Measurements from ENCODE around the gene HDGF.

Gene HDGF

DNA sequence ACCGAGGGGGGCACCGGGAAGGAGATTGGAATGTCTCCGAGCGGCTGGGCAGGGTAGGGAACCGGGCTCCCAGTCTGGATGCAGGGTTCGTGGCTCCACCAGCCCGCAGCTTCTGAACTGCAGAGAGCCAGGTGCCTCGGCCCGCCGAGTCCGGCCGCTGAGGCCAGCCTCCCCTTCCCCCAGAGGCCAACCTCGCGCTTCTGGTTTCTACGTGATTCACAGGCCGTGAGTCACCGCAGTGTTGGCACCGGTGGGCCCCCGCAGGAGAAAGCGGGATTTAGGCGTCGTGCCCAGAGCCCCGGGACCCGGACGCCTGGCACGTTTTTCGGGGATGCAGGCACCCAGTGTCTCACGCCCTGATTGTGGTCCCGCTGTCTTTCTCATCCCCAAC lies 46.5 kb downstream of the HDGF start:
- TF ChIP-seq, protein P1, sequence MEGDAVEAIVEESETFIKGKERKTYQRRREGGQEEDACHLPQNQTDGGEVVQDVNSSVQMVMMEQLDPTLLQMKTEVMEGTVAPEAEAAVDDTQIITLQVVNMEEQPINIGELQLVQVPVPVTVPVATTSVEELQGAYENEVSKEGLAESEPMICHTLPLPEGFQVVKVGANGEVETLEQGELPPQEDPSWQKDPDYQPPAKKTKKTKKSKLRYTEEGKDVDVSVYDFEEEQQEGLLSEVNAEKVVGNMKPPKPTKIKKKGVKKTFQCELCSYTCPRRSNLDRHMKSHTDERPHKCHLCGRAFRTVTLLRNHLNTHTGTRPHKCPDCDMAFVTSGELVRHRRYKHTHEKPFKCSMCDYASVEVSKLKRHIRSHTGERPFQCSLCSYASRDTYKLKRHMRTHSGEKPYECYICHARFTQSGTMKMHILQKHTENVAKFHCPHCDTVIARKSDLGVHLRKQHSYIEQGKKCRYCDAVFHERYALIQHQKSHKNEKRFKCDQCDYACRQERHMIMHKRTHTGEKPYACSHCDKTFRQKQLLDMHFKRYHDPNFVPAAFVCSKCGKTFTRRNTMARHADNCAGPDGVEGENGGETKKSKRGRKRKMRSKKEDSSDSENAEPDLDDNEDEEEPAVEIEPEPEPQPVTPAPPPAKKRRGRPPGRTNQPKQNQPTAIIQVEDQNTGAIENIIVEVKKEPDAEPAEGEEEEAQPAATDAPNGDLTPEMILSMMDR (conservative IDR thresholded peaks at IDR 0.05; ENCODE audit: low read depth, low read length) = no peak
- H4K20me1 ChIP-seq (ENCODE audit: insufficient read depth) = no peaks in the 10 kb centered on the region
- H3K79me2 ChIP-seq (ENCODE audit: insufficient read depth, low read depth) = no peaks in the 10 kb centered on the region
- peak overlapping the region; percentile 6 for H3K4me3 ChIP-seq (IDR thresholded peaks at IDR 0.05; ENCODE audit: insufficient read depth, low read depth, low read length)
- no peak overlapping the region for H3K9ac ChIP-seq
- no peak overlapping the region for H3K27ac ChIP-seq
- no peaks in the 10 kb centered on the region for H3K36me3 ChIP-seq (ENCODE audit: insufficient read depth)
- peaks cover 92% of the 10 kb centered on the region for H3K27me3 ChIP-seq (ENCODE audit: insufficient read depth, low read depth)
- H2AFZ ChIP-seq (ENCODE audit: low read depth) = peak overlapping the region; percentile 72; the same call in 1 of the 2 replicates
- H3K4me2 ChIP-seq = peak overlapping the region; percentile 79
- H3K4me1 ChIP-seq (ENCODE audit: low read depth, poor library complexity, severe bottlenecking) = peaks cover 20% of the 10 kb centered on the region

DNA sequence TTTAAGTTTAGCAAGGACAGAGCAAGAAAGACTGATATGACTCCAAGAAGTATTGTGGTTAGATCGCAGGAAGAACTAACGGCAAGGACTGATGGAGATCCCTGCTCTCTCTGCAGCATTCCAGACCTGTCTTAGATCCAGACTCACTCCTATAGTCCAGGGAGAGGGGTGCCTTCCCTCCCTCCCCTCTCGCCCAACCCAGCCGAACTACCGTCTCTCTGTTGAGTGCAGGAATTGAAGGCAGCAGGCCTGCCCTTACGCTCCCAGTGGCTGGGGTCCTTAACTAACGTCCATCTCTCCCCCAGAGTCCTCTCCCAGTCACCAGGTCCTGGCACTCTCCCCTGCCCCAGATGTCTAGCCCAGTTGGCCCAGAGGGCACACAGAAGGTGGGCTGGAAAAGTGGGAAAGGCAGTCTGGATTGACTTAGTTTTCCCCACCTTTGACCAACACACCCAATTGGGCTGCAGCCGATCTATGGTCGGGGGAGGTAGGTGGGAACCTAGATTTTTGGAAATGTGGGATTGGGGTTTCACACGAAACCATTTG lies 47.2 kb downstream of the HDGF start:
- Histone ChIP-seq H2AFZ (ENCODE audit: low read depth) (no peak overlapping the region), H3K27me3 (ENCODE audit: insufficient read depth, low read depth) (peaks cover 98% of the 10 kb centered on the region), H3K27ac (no peak overlapping the region), H3K79me2 (ENCODE audit: insufficient read depth, low read depth) (no peaks in the 10 kb centered on the region), H3K4me1 (ENCODE audit: low read depth, poor library complexity, severe bottlenecking) (peaks cover 20% of the 10 kb centered on the region), H4K20me1 (ENCODE audit: insufficient read depth) (no peaks in the 10 kb centered on the region), H3K9ac (no peak overlapping the region), H3K4me3 (IDR thresholded peaks at IDR 0.05; ENCODE audit: insufficient read depth, low read depth, low read length) (peak overlapping the region; percentile 6), H3K36me3 (ENCODE audit: insufficient read depth) (no peaks in the 10 kb centered on the region), H3K4me2 (no peak overlapping the region)
- TF ChIP-seq, protein P1 (conservative IDR thresholded peaks at IDR 0.05; ENCODE audit: low read depth, low read length) = no peak; the same call in 1 of the 2 replicates

DNA sequence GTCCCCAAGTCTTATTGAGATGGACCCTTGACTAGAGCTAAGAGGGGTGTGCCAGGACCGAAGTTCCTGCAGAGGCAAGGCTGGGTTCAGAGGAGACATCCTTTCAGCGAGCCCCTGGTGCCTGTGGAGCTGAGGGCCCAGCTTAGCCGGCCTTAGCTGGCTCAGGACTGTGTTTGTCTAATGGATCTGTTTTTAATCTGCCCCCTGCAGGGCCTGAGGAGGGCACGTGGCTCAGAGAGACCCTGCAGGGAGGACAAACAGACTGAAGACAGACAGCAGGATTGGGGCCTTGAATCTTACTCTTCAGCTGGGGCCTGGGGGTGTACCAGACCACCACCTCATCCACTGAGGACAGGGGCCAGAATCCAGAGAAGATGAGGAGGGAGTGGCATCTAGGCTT lies 47.7 kb downstream of the HDGF start:
- TF ChIP-seq, protein P1 (conservative IDR thresholded peaks at IDR 0.05; ENCODE audit: low read depth, low read length) = no peak
- no peak overlapping the region for H3K27ac ChIP-seq
- H3K27me3 ChIP-seq (ENCODE audit: insufficient read depth, low read depth) = peaks cover 100% of the 10 kb centered on the region
- peaks cover 20% of the 10 kb centered on the region for H3K4me1 ChIP-seq (ENCODE audit: low read depth, poor library complexity, severe bottlenecking)
- H2AFZ ChIP-seq (ENCODE audit: low read depth) = no peak overlapping the region
- H3K4me2 ChIP-seq = no peak overlapping the region
- no peaks in the 10 kb centered on the region for H3K79me2 ChIP-seq (ENCODE audit: insufficient read depth, low read depth)
- H3K4me3 ChIP-seq (IDR thresholded peaks at IDR 0.05; ENCODE audit: insufficient read depth, low read depth, low read length) = no peak overlapping the region
- no peaks in the 10 kb centered on the region for H3K36me3 ChIP-seq (ENCODE audit: insufficient read depth)
- H3K9ac ChIP-seq = no peak overlapping the region
- no peaks in the 10 kb centered on the region for H4K20me1 ChIP-seq (ENCODE audit: insufficient read depth)

DNA sequence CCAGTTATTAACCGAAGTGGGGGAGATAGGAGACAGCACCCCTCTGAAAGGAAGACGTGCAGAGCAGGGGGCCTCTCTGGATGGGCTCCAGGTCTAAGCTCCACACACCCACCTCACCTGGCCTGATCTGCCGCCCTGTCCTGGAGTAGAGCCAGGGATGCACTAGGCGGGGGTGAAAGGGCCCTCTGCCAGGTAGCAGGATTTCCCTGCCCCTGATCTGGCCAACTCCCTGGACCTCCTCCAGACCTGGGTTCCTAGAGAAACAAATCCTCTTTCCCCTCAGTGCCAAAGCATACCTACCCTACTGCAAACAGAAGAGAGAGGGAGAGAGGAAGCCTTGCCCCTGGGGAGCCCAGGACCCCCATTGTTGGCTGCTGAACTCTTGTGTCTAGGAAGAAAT lies 48.1 kb downstream of the HDGF start:
- Histone ChIP-seq H3K27ac (no peak overlapping the region), H4K20me1 (ENCODE audit: insufficient read depth) (no peaks in the 10 kb centered on the region), H3K4me2 (no peak overlapping the region), H3K79me2 (ENCODE audit: insufficient read depth, low read depth) (no peaks in the 10 kb centered on the region), H2AFZ (ENCODE audit: low read depth) (no peak overlapping the region), H3K4me1 (ENCODE audit: low read depth, poor library complexity, severe bottlenecking) (peaks cover 20% of the 10 kb centered on the region), H3K4me3 (IDR thresholded peaks at IDR 0.05; ENCODE audit: insufficient read depth, low read depth, low read length) (no peak overlapping the region), H3K36me3 (ENCODE audit: insufficient read depth) (no peaks in the 10 kb centered on the region), H3K27me3 (ENCODE audit: insufficient read depth, low read depth) (peaks cover 100% of the 10 kb centered on the region), H3K9ac (no peak overlapping the region)
- TF ChIP-seq, protein P1 (conservative IDR thresholded peaks at IDR 0.05; ENCODE audit: low read depth, low read length) = no peak
